HUDEP-2 (cell line): Measurements from ENCODE around the gene LARP4.
"Not testable (repeated sequence)": the region's sequence is repeated elsewhere in the genome, so short reads cannot be mapped to it uniquely, and the experiment has no call there.

Source experiments
- DNase-seq, 76 experiments: peaks; one replicate each; lab custom pipeline; 2025; ENCODE audit not compliant: unreplicated experiment in 76 of 76; lab: John Stamatoyannopoulos, UW

LARP4 gene

GRCh38 chr12:50467439-50467838 is 66.8 kb downstream of the LARP4 start:
- no peak for DNase-seq

GRCh38 chr12:50477241-50477832 is 76.7 kb downstream of the LARP4 start:
- DNase-seq, result no peak

GRCh38 chr12:50482571-50482970 is 81.9 kb downstream of the LARP4 start:
- DNase-seq, result no peak

- no peak for DNase-seq
These were observed 82.8 kb downstream of the LARP4 start for GRCh38 chr12:50483488-50483887.

GRCh38 chr12:50488801-50489200 is 88.1 kb downstream of the LARP4 start:
- DNase-seq, result no peak

GRCh38 chr12:50498119-50498518 is 97.4 kb downstream of the LARP4 start:
- DNase-seq, result not testable (repeated sequence)

- peak in 75 of 76 experiments; percentile 5 to 95 (median 87) for DNase-seq
These were observed 104.4 kb downstream of the LARP4 start, which contains the start of gene DIP2B for GRCh38 chr12:50504798-50505674. TSS of gene DIP2B (plus strand) at chr12:50504985. CDS start at chr12:50505141, 156 bp downstream.

- DNase-seq, result peak in 15 of 76 experiments; percentile 3 to 38 (median 26)
These were observed 105.2 kb downstream of the LARP4 start for GRCh38 chr12:50505675-50506530.

GRCh38 chr12:50506753-50507473 is 106.2 kb downstream of the LARP4 start:
- DNase-seq, result no peak

- no peak for DNase-seq
These were observed 106.8 kb downstream of the LARP4 start for GRCh38 chr12:50507474-50507838.

- DNase-seq, result no peak
These were observed 107.2 kb downstream of the LARP4 start for GRCh38 chr12:50507930-50508329.

GRCh38 chr12:50508414-50508813 is 107.7 kb downstream of the LARP4 start:
- DNase-seq, result no peak

- peak in 3 of 76 experiments; percentile 8 to 18 (median 10) for DNase-seq
These were observed 108.4 kb downstream of the LARP4 start for GRCh38 chr12:50508970-50509663.

GRCh38 chr12:50514526-50515276 is 114.0 kb downstream of the LARP4 start:
- no peak for DNase-seq

GRCh38 chr12:50515587-50515986 is 114.9 kb downstream of the LARP4 start:
- DNase-seq, result peak in 9 of 76 experiments; percentile 3 to 22 (median 13)

- DNase-seq, result no peak
These were observed 116.8 kb downstream of the LARP4 start for GRCh38 chr12:50517421-50518048.

- no peak for DNase-seq
These were observed 117.4 kb downstream of the LARP4 start for GRCh38 chr12:50518090-50518489.

- DNase-seq, result no peak
These were observed 118.7 kb downstream of the LARP4 start for GRCh38 chr12:50519353-50519752.
